A549 (cell line): ENCODE data around the gene ZNHIT2. TPM values are rescaled to one million over a fixed set of nuclear protein-coding genes. Genes with fewer than 3 reads are reported as not detected.
A peak's percentile ranks its signal among the peaks of the same experiment; 100 is the strongest.

ENCODE experiments used
- ATAC-seq, 2 experiments: fragments of 200-7000 bp in 1 of 2; fragments of >200 bp in 1 of 2; cut with Nextera tagmentation in 1 of 2; cut with Tn5 transposase in 1 of 2; 3 replicates each; pipeline versions ENCODE4 v1.8.0 to v1.9.1; 2018 to 2020; ENCODE audit warnings: mild to moderate bottlenecking in 1 of 2, moderate library complexity in 1 of 2
- CTCF ChIA-PET: fragments of 300-600 bp; sonication (Branson Sonifier 250); formaldehyde crosslinking; extraction: SDS; loops from one replicate; lab custom pipeline; 2021; ENCODE audit warnings: antibody characterized with exemption, inconsistent platforms; lab: Yijun Ruan, JAX
- POLR2A ChIA-PET: fragments of 350-600 bp; formaldehyde crosslinking; extraction: SDS; loops from one replicate; lab custom pipeline; 2021; ENCODE audit warnings: antibody characterized with exemption, inconsistent platforms; lab: Yijun Ruan, JAX
- DNase-seq, 2 experiments: peaks; one replicate each; pipeline versions ENCODE4 v3.0.0 to v3.0.0-alpha.2; 2011 to 2016; ENCODE audit warnings: low read depth in 1 of 2, low spot score in 1 of 2
- FAIRE-seq: peaks from 2 replicates; lab custom pipeline; 2011; peaks lifted over from hg19 to GRCh38; lab: Jason Lieb, UNC
- H3K27ac ChIP-seq, 2 experiments: fragments of >200 bp; sonication (Bioruptor Twin); formaldehyde crosslinking; 3 replicates each; pipeline ENCODE4 v1.5.1; 2016 to 2017
- H3K4me1 ChIP-seq: fragments of >200 bp; sonication (Bioruptor Twin); formaldehyde crosslinking; 3 replicates; pipeline ENCODE4 v1.6.1; 2016
- H3K4me2 ChIP-seq: fragments of >200 bp; sonication (Bioruptor Twin); formaldehyde crosslinking; 3 replicates; pipeline ENCODE4 v1.6.1; 2016
- H3K4me3 ChIP-seq: fragments of >200 bp; sonication (Bioruptor Twin); formaldehyde crosslinking; 3 replicates; pipeline ENCODE4 v1.5.1; 2016
- H3K9me3 ChIP-seq: fragments of >200 bp; sonication (Bioruptor Twin); formaldehyde crosslinking; 3 replicates; pipeline ENCODE4 v1.6.1; 2016
- BHLHE40 ChIP-seq: IDR thresholded peaks from 2 replicates; pipeline ENCODE4 v1.6.1; 2012; ENCODE audit warnings: low read depth, low read length, inconsistent platforms
- CBX8 ChIP-seq: fragments of 200-600 bp; sonication (generic); IDR thresholded peaks from 2 replicates; pipeline ENCODE4 v1.6.1; 2016
- CEBPB ChIP-seq, 2 experiments: fragments of >200 bp in 1 of 2; sonication (Bioruptor Twin) in 1 of 2; formaldehyde crosslinking in 1 of 2; IDR thresholded peaks; 2 replicates each; pipeline ENCODE4 v1.6.1; 2012 to 2016
- CHD4 ChIP-seq: fragments of 200-600 bp; sonication (generic); IDR thresholded peaks from 2 replicates; pipeline ENCODE4 v1.6.1; 2016; ENCODE audit warnings: antibody characterized with exemption, mild to moderate bottlenecking, borderline replicate concordance
- E2F6 ChIP-seq: IDR thresholded peaks from 2 replicates; pipeline ENCODE4 v1.6.1; 2012; ENCODE audit warnings: low read depth, borderline replicate concordance
- FOSB ChIP-seq: fragments of 250-450 bp; sonication (Bioruptor Pico); IDR thresholded peaks from 2 replicates; pipeline ENCODE4 v1.5.0; 2020; ENCODE audit warnings: mild to moderate bottlenecking, moderate library complexity
- FOSL2 ChIP-seq, 2 experiments: fragments of 450-650 bp in 1 of 2; fragments of >200 bp in 1 of 2; sonication (Bioruptor Twin) in 1 of 2; formaldehyde crosslinking; IDR thresholded peaks; 2 replicates each; pipeline versions ENCODE4 v1.5.0 to v1.6.1; 2016 to 2020; ENCODE audit warnings: mild to moderate bottlenecking in 1 of 2, moderate library complexity in 1 of 2
- FOXS1 ChIP-seq: fragments of 250-450 bp; sonication (Bioruptor Pico); IDR thresholded peaks from 2 replicates; pipeline ENCODE4 v1.5.0; 2020; ENCODE audit warnings: mild to moderate bottlenecking, moderate library complexity
- HEYL ChIP-seq: fragments of 250-450 bp; sonication (Bioruptor Pico); IDR thresholded peaks from 2 replicates; pipeline ENCODE4 v1.8.0; 2021; ENCODE audit warnings: mild to moderate bottlenecking, moderate library complexity
- HOXB13 ChIP-seq: fragments of 250-450 bp; sonication (Bioruptor Pico); IDR thresholded peaks from 2 replicates; pipeline ENCODE4 v1.5.0; 2020; ENCODE audit warnings: low read depth, mild to moderate bottlenecking, moderate library complexity
- JUN ChIP-seq, 2 experiments: fragments of >200 bp; sonication (Bioruptor Twin); formaldehyde crosslinking; IDR thresholded peaks; 2 replicates in 1 of 2; 3 replicates in 1 of 2; pipeline ENCODE4 v1.6.1; 2016 to 2017
- KDM1A ChIP-seq: fragments of 200-600 bp; sonication (generic); IDR thresholded peaks from 2 replicates; pipeline ENCODE4 v1.6.1; 2016; ENCODE audit warnings: low read depth, mild to moderate bottlenecking
- KDM5A ChIP-seq: fragments of 200-600 bp; sonication (generic); IDR thresholded peaks from 2 replicates; pipeline ENCODE4 v1.6.1; 2016; ENCODE audit warnings: antibody characterized with exemption, mild to moderate bottlenecking
- MAZ ChIP-seq: fragments of 150-350 bp; IDR thresholded peaks from 2 replicates; pipeline ENCODE4 v1.6.1; 2014; ENCODE audit warnings: antibody characterized with exemption, low read depth, low read length, borderline replicate concordance
- MYC ChIP-seq: IDR thresholded peaks from 2 replicates; pipeline ENCODE4 v1.6.1; 2012; ENCODE audit warnings: mild to moderate bottlenecking, inconsistent platforms, low read length, improper control_type of control experiment, borderline replicate concordance
- NFE2L2 ChIP-seq: fragments of 150-350 bp; conservative IDR thresholded peaks from 2 replicates; pipeline ENCODE4 v1.6.1; 2014; ENCODE audit warnings: low read length
- NPAS2 ChIP-seq: fragments of 250-450 bp; sonication (Bioruptor Pico); IDR thresholded peaks from 2 replicates; pipeline ENCODE4 v1.8.0; 2022; ENCODE audit warnings: mild to moderate bottlenecking, moderate library complexity, borderline replicate concordance
- NR3C1 ChIP-seq: fragments of >200 bp; sonication (Bioruptor Twin); formaldehyde crosslinking; IDR thresholded peaks from 3 replicates; pipeline ENCODE4 v1.6.1; 2017
- PBX3 ChIP-seq: IDR thresholded peaks from 2 replicates; pipeline ENCODE4 v1.6.1; 2012
- PHF8 ChIP-seq: fragments of 200-600 bp; sonication (generic); IDR thresholded peaks from 2 replicates; pipeline ENCODE4 v1.6.1; 2016; ENCODE audit warnings: low read depth, mild to moderate bottlenecking, antibody characterized with exemption, moderate library complexity, borderline replicate concordance
- POLR2A ChIP-seq: IDR thresholded peaks from 2 replicates; pipeline ENCODE4 v1.6.1; 2012; ENCODE audit warnings: mild to moderate bottlenecking, low read length
- SREBF2 ChIP-seq: fragments of 450-650 bp; IDR thresholded peaks from 2 replicates; pipeline ENCODE4 v1.6.1; 2014; ENCODE audit warnings: mild to moderate bottlenecking, moderate library complexity
- TFCP2L1 ChIP-seq: fragments of 250-450 bp; sonication (Bioruptor Pico); IDR thresholded peaks from 2 replicates; pipeline ENCODE4 v1.5.0; 2021; ENCODE audit warnings: mild to moderate bottlenecking
- ZC3H11A ChIP-seq: fragments of 450-650 bp; IDR thresholded peaks from 2 replicates; pipeline ENCODE4 v1.6.1; 2014; ENCODE audit warnings: antibody characterized with exemption, mild to moderate bottlenecking
- ZFP36 ChIP-seq: fragments of 450-650 bp; IDR thresholded peaks from 2 replicates; pipeline ENCODE4 v1.6.1; 2014; ENCODE audit warnings: borderline replicate concordance; ENCODE audit not compliant: partially characterized antibody
- ZNF302 ChIP-seq: fragments of 250-450 bp; sonication (Bioruptor Pico); IDR thresholded peaks from 2 replicates; pipeline ENCODE4 v1.9.0; 2021; ENCODE audit warnings: inconsistent platforms, mild to moderate bottlenecking, moderate library complexity
- WGBS: methylation state at CpG from one replicate; pipeline ENCODE4 v1.1.6; 2017; ENCODE audit errors: missing lambda C conversion rate; 5-methylcytosine and 5-hydroxymethylcytosine counted together
- polyA plus RNA-seq, 4 experiments: library from polyadenylated mRNA; depleted of rRNA in 3 of 4; stranded (reverse); fragments of >200 nt; fragmentation: RNase III in 1 of 4; extraction: RNeasy Plus Mini Kit Qiagen cat#74134 plus additional on column Dnase treatment in 1 of 4; gene quantifications; 2 replicates in 3 of 4; 3 replicates in 1 of 4; pipeline ENCODE4 v1.2.3, GENCODE V29; 2011 to 2017

The ZNHIT2 gene
- polyA plus RNA-seq, 2 of the 4 experiments (the other 2 are of a cell fraction), result 5.5 to 13.5 TPM

- no peak for FAIRE-seq
Measured at GRCh38 chr11:65086809-65087208, 30.7 kb downstream of the ZNHIT2 start.

GRCh38 chr11:65085446-65085845 is 32.1 kb downstream of the ZNHIT2 start:
- ChIA-PET POLR2A (no interaction called here), CTCF (interaction anchor here (0.7 to 2.4 kb wide), 7 partner anchors 8 to 72 kb away, joined by 3 to 9 read pairs (median 6); partner anchors contain the start of genes ARL2, VPS51 and ZNHIT2)
- WGBS, result 93% methylated on average over 4 of the region's 4 CpGs
- H3K4me2 ChIP-seq, result peak overlapping the region; percentile 97
- TF ChIP-seq MYC (no peak), FOXS1 (no peak), CEBPB (IDR thresholded peaks at IDR 0.05) (no peak), HOXB13 (no peak), E2F6 (no peak), CHD4 (no peak), KDM1A (no peak), CBX8 (no peak), NFE2L2 (no peak), PBX3 (no peak), SREBF2 (no peak)
- DNase-seq (no peak), ATAC-seq (no peak), FAIRE-seq (no peak)
- peaks cover 26% of the 10 kb centered on the region for H3K4me1 ChIP-seq
- no peak overlapping the region for H3K27ac ChIP-seq
- no peaks in the 10 kb centered on the region for H3K9me3 ChIP-seq
- H3K4me3 ChIP-seq, result no peak overlapping the region

More at GRCh38 chr11:65086809-65087208, 30.7 kb downstream of the ZNHIT2 start:
- no peak overlapping the region for H3K4me2 ChIP-seq
- TF ChIP-seq KDM1A, result no peak
- TF ChIP-seq MAZ, result no peak
- no peak for TF ChIP-seq NPAS2
- no peak for TF ChIP-seq ZFP36
- no peak for TF ChIP-seq FOSL2 (IDR thresholded peaks at IDR 0.05)
- TF ChIP-seq FOSL2 (CRISPR knock-in tag; IDR thresholded peaks at IDR 0.05), result no peak
- no peak for TF ChIP-seq ZC3H11A
- no peak for TF ChIP-seq FOXS1
- TF ChIP-seq HOXB13, result no peak
- no peak for TF ChIP-seq CEBPB (IDR thresholded peaks at IDR 0.05)
- no peak for TF ChIP-seq JUN (IDR thresholded peaks at IDR 0.05)
- TF ChIP-seq, all 56 proteins: peak for 0
- ChIA-PET CTCF (interaction anchor here (1.0 to 4.7 kb wide), 5 partner anchors 8 to 74 kb away, joined by 3 to 30 read pairs (median 7); partner anchors contain the start of genes TM7SF2, VPS51 and ZNHIT2), POLR2A (no interaction called here)
- Histone ChIP-seq H3K9me3 (no peaks in the 10 kb centered on the region), H3K4me1 (peaks cover 23% of the 10 kb centered on the region), H3K4me3 (no peak overlapping the region), H3K27ac (no peak overlapping the region)
- DNase-seq (no peak), ATAC-seq (no peak)
- 97% methylated on average over 8 of the region's 9 CpGs for WGBS

GRCh38 chr11:65084598-65085375 is 32.7 kb downstream of the ZNHIT2 start:
- ATAC-seq (peak; percentile 35; a peak in 5 of 6 replicates), FAIRE-seq (no peak), DNase-seq (no peak)
- peaks cover 26% of the 10 kb centered on the region for H3K4me1 ChIP-seq
- peak overlapping the region; percentile 97 for H3K4me2 ChIP-seq
- ChIA-PET CTCF (interaction anchor here (0.7 to 2.4 kb wide), 6 partner anchors 10 to 72 kb away, joined by 3 to 9 read pairs (median 6); partner anchors contain the start of genes ARL2, VPS51 and ZNHIT2), POLR2A (no interaction called here)
- WGBS, result 40% methylated on average over 19 of the region's 23 CpGs
- no peak for TF ChIP-seq FOSB (CRISPR knock-in tag)
- TF ChIP-seq ZNF302 (CRISPR knock-in tag), result no peak
- no peak for TF ChIP-seq NPAS2
- TF ChIP-seq KDM5A, result no peak
- TF ChIP-seq HEYL (CRISPR knock-in tag), result no peak
- no peak for TF ChIP-seq NR3C1
- no peak for TF ChIP-seq TFCP2L1 (CRISPR knock-in tag)
- no peak for TF ChIP-seq POLR2A
- TF ChIP-seq ZFP36, result no peak
- no peak for TF ChIP-seq PHF8
- TF ChIP-seq BHLHE40, result no peak
- peak overlapping the region; percentile 82 for H3K4me3 ChIP-seq
- no peaks in the 10 kb centered on the region for H3K9me3 ChIP-seq
- H3K27ac ChIP-seq, result peak overlapping the region; percentile 85 to 90
